Neutrophil (primary cell): ENCODE measurements around the gene MRPS17.
A peak's percentile ranks its signal among the peaks of the same experiment; 100 is the strongest.

ENCODE experiments used
- H3K27ac ChIP-seq: fragments of 200-600 bp; sonication (generic); 2 replicates; pipeline ENCODE4 v1.5.1; 2016; ENCODE audit warnings: mild to moderate bottlenecking, moderate library complexity
- H3K27me3 ChIP-seq: fragments of 200-600 bp; sonication (generic); 2 replicates; pipeline ENCODE4 v1.6.0; 2016; ENCODE audit warnings: mild to moderate bottlenecking
- H3K36me3 ChIP-seq: fragments of 200-600 bp; sonication (generic); 2 replicates; pipeline ENCODE4 v1.5.1; 2017
- H3K4me1 ChIP-seq, 2 experiments: fragments of 200-600 bp in 1 of 2; sonication (generic) in 1 of 2; 1 replicate in 1 of 2; 2 replicates in 1 of 2; pipeline versions ENCODE4 v1.5.1 to v1.6.1; 2013 to 2016; ENCODE audit warnings: low read depth in 1 of 2, low read length in 1 of 2, mild to moderate bottlenecking in 1 of 2, moderate library complexity in 1 of 2; ENCODE audit not compliant: control insufficient read depth in 1 of 2, insufficient read depth in 1 of 2
- H3K4me3 ChIP-seq, 2 experiments: fragments of 200-600 bp in 1 of 2; sonication (generic) in 1 of 2; 1 replicate in 1 of 2; 2 replicates in 1 of 2; pipeline ENCODE4 v1.5.1; 2013 to 2016; ENCODE audit warnings: low read depth in 1 of 2, low read length in 1 of 2, mild to moderate bottlenecking in 1 of 2, moderate library complexity in 1 of 2
- H3K9me3 ChIP-seq: fragments of 200-600 bp; sonication (generic); 2 replicates; pipeline ENCODE4 v1.5.1; 2016
- TF ChIP-seq, protein P1 (sequence below): fragments of 200-600 bp; sonication (generic); IDR thresholded peaks from 2 replicates; pipeline ENCODE4 v1.5.1; 2016; ENCODE audit warnings: antibody characterized with exemption

Gene MRPS17

DNA sequence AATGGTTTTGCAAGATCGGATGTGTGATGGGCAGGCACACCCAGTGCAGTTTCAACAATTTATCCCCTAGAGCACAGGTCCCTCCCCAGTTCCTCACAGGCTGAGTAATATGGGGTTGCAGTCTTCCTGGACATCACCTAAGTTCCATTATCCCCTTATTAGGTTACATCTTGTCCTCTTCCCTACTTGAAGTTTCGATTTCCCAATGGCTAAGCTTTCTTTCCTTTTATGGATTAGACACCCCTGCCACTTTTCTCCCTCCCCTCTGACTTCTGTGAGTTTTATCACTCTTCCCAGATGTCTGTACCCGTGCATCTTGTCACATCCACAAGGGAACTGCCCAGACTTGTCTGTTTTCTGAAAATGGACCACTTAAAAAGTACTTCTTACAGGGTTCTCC, 10.3 kb downstream of the MRPS17 start:
- H3K36me3 ChIP-seq, result no peaks in the 10 kb centered on the region
- peaks cover 5% of the 10 kb centered on the region for H3K27me3 ChIP-seq
- no peak overlapping the region for H3K27ac ChIP-seq
- no peak overlapping the region for H3K4me3 ChIP-seq
- TF ChIP-seq, protein P1, sequence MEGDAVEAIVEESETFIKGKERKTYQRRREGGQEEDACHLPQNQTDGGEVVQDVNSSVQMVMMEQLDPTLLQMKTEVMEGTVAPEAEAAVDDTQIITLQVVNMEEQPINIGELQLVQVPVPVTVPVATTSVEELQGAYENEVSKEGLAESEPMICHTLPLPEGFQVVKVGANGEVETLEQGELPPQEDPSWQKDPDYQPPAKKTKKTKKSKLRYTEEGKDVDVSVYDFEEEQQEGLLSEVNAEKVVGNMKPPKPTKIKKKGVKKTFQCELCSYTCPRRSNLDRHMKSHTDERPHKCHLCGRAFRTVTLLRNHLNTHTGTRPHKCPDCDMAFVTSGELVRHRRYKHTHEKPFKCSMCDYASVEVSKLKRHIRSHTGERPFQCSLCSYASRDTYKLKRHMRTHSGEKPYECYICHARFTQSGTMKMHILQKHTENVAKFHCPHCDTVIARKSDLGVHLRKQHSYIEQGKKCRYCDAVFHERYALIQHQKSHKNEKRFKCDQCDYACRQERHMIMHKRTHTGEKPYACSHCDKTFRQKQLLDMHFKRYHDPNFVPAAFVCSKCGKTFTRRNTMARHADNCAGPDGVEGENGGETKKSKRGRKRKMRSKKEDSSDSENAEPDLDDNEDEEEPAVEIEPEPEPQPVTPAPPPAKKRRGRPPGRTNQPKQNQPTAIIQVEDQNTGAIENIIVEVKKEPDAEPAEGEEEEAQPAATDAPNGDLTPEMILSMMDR, result no peak
- H3K4me1 ChIP-seq, result peaks cover 15 to 19% of the 10 kb centered on the region in 2 experiments
- H3K9me3 ChIP-seq, result no peaks in the 10 kb centered on the region

GRCh38 chr7:55963584-55964168, 12.0 kb downstream of the MRPS17 start:
- H3K36me3 ChIP-seq, result no peaks in the 10 kb centered on the region

DNA sequence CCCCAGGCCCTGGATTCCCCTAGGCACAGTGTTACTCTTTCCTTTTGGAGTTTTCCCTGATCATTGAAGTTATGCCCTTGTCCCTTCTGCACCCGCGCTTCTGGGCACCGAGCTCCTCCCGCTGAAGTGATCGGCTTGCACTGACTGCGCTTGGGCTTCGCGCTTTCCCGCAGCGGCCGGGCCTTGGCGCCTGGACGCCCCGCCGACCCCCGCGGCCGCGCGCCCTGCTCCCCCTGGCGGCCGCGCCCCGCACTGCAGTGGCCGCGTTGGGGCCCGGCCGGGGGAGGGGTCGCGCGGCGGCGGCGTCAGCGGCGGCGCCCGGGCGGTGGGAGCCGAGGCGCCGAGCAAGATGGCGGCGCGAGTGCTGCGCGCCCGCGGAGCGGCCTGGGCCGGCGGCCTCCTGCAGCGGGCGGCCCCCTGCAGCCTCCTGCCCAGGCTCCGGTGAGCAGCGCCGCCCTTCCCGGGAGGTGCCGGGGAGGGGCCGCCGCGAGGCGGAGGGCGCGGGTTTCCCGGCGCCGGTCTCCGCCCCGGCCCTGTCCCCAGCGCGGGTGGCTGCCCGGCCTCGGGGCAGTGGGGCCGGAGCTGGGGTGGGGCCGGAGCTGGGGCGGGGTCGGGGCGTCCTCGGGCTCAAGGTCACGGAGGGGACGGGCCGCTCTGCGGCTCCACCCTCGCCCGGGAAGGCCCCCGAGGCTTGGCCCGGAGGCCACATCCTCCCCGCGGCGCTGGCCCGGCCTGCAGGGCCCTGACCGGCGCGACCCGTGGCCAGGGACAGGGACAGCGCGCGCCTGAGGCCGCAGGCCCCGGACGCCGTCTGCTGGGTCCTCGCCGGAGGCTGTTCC, 12.8 kb downstream of the MRPS17 start, which contains the start of gene NIPSNAP2:
Gene NIPSNAP2, plus strand, starts transcription at position 325 of the 839 bp plus-strand sequence. Its CDS starts 25 bp downstream, at position 350.
- H3K27me3 ChIP-seq, result peaks cover 5% of the 10 kb centered on the region
- H3K9me3 ChIP-seq, result no peaks in the 10 kb centered on the region
- H3K4me1 ChIP-seq, result peaks cover 15 to 19% of the 10 kb centered on the region in 2 experiments
- peak within 1 kb of the TSS; percentile 64 to 79 for H3K4me3 ChIP-seq
- no peaks in the 10 kb centered on the region for H3K36me3 ChIP-seq
- TF ChIP-seq, protein P1, result peak; percentile 66
- peak within 1 kb of the TSS; percentile 91 for H3K27ac ChIP-seq

More at GRCh38 chr7:55963584-55964168, 12.0 kb downstream of the MRPS17 start:
- TF ChIP-seq, protein P1, result no peak
- Histone ChIP-seq H3K9me3 (no peaks in the 10 kb centered on the region), H3K27me3 (peaks cover 5% of the 10 kb centered on the region), H3K4me3 (peak overlapping the region; percentile 60 to 79), H3K27ac (peak overlapping the region; percentile 91), H3K4me1 (peaks cover 15 to 19% of the 10 kb centered on the region in 2 experiments)

DNA sequence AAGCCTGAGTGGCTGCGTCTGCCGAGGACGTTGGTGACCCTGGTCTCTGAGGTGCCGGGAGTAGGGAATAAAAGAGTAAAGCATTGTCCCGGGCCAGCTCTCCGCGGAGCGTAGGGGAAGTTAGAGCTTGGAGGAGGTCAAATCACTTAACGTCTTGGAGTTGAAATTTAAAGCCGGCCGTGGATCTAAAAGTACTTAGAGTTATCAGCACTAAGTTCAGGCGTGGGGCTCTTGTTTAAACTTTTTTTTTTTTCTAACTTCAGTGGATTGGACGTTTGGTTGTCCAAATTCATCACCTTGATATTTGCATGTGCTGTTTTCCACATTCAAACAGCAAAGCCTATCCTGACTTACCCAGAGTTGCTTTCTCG, 13.4 kb downstream of the MRPS17 start:
- Histone ChIP-seq H3K9me3 (no peaks in the 10 kb centered on the region), H3K27ac (peak overlapping the region; percentile 91), H3K36me3 (no peaks in the 10 kb centered on the region), H3K27me3 (peaks cover 5% of the 10 kb centered on the region), H3K4me1 (peaks cover 15 to 19% of the 10 kb centered on the region in 2 experiments), H3K4me3 (peak overlapping the region; percentile 64 to 79)
- TF ChIP-seq, protein P1, result no peak

DNA sequence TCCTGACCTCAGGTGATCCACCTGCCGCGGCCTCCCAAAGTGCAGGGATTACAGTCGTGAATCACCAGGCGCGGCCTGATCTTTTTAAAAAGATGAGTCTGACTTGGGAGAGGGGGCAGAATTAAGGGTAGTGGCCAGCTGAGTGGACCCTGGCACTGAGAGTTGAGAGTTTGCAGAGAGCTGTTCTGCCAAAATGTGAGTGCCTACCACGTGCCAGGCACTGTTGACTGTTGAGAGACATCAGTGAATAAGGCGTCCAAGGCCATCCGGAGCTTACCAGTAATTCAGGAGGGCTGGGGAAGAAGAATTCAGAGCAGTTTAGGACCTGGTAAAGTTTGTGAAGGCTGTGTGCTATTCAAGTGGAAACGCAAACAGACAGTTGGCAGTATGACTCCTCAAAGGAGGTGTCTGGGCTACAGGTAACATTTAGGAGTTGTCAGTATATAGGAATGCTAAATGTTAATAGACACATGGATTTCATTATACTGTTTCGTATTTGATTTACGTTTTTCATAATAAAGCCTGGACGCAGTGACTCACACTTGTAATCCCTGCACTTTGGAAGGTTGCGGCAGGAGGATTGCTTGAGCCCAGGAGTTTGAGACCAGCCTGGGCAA, 14.2 kb downstream of the MRPS17 start:
- Histone ChIP-seq H3K27ac (no peak overlapping the region), H3K36me3 (no peaks in the 10 kb centered on the region), H3K4me1 (peaks cover 15 to 19% of the 10 kb centered on the region in 2 experiments), H3K27me3 (peaks cover 5% of the 10 kb centered on the region), H3K4me3 (no peak overlapping the region), H3K9me3 (no peaks in the 10 kb centered on the region)
- TF ChIP-seq, protein P1, result no peak
